ENCODE measurements around the gene ASB6.

ASB6 gene

GRCh38 chr9:129641750-129642585, at the start of gene ASB6:
TSS of gene ASB6 (minus strand) at chr9:129642151. CDS start at chr9:129641999, 152 bp downstream.
- DNase-seq (ENCODE audit: low read depth in 2 of 2), result peak; percentile 90 to 93

GRCh38 chr9:129688285-129689043, 46.5 kb upstream of the ASB6 start:
- no peak for DNase-seq (ENCODE audit: low read depth in 2 of 2)

DNA sequence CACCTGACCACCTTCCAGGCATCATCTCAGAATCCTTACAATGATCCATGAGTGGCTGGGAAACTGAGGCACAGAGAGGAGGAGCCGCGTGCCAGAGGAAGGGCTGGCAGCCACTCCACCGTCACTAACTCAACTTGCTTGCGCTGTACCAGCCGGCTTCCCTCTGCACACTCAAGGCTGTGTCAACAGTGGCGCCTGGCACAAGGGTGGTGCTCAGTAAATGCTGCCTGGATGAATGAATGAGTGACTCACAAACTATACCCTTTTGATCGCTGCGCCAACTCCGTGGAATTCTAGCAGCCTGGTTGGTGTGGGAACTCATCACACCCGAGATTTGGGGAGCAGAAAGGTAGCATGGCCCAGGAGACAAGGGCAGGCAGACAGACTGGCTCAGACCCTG, 45.4 kb upstream of the ASB6 start:
- no peak for DNase-seq (ENCODE audit: low read depth in 2 of 2)

GRCh38 chr9:129686736-129687135, 44.8 kb upstream of the ASB6 start:
- no peak for DNase-seq (ENCODE audit: low read depth in 2 of 2)

GRCh38 chr9:129685933-129686259, 43.9 kb upstream of the ASB6 start:
- DNase-seq (ENCODE audit: low read depth in 2 of 2), result no peak

- DNase-seq (ENCODE audit: low read depth in 2 of 2), result no peak
Observed at GRCh38 chr9:129685220-129685932, 43.4 kb upstream of the ASB6 start.

- no peak for DNase-seq (ENCODE audit: low read depth in 2 of 2)
Observed at GRCh38 chr9:129682381-129682780, 40.4 kb upstream of the ASB6 start.

- no peak for DNase-seq (ENCODE audit: low read depth in 2 of 2)
Observed at GRCh38 chr9:129681924-129682323, 40.0 kb upstream of the ASB6 start.

- DNase-seq (ENCODE audit: low read depth in 2 of 2), result no peak
Observed at GRCh38 chr9:129679537-129679936, 37.6 kb upstream of the ASB6 start.

GRCh38 chr9:129678844-129679243, 36.9 kb upstream of the ASB6 start:
- DNase-seq (ENCODE audit: low read depth in 2 of 2), result no peak

- DNase-seq (ENCODE audit: low read depth in 2 of 2), result no peak
Observed at GRCh38 chr9:129677456-129677855, 35.5 kb upstream of the ASB6 start.

DNA sequence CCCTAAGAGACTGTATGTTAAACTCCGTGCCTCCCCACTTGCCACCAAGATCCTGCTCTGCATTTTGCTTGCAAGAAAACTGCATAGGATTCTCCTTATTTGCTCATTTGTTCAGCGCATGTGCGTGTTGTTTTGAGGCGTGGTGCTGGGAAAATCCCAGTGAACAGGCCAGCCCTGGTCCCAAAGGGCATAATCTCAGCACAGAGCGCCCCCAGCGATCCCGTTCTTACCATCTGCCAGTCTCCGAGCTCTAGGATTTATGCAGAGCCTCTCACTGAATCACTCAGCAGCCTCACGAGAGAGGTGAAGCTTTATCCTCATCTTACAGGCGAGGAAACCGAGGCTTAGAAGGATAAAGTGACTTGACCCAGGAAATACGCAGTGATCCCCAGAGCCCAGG, 35.0 kb upstream of the ASB6 start:
- DNase-seq (ENCODE audit: low read depth in 2 of 2), result no peak

GRCh38 chr9:129676287-129676686, 34.3 kb upstream of the ASB6 start:
- no peak for DNase-seq (ENCODE audit: low read depth in 2 of 2)

- no peak for DNase-seq (ENCODE audit: low read depth in 2 of 2)
Observed at GRCh38 chr9:129675620-129676019, 33.7 kb upstream of the ASB6 start.

- DNase-seq (ENCODE audit: low read depth in 2 of 2), result no peak
Observed at GRCh38 chr9:129674229-129674628, 32.3 kb upstream of the ASB6 start.

DNA sequence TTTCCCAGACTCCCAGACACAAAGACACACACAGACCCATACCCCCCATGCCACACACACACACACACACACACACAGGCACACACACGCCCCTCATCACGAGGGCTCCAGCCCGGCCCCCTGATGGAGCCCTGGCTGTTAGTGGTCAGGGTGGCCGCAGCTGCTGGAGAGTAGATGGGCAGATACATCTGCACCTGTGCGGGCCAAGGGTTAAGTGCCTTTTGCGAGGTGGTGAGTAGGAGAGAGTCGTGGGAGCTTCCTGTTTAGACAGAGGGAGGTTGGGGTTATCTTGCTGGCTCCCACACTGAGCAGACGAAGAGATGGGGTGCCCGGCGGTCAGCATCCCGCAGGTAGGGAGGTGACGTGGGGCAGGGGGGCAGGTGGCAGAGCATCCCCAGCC, 31.7 kb upstream of the ASB6 start:
- no peak for DNase-seq (ENCODE audit: low read depth in 2 of 2)

DNA sequence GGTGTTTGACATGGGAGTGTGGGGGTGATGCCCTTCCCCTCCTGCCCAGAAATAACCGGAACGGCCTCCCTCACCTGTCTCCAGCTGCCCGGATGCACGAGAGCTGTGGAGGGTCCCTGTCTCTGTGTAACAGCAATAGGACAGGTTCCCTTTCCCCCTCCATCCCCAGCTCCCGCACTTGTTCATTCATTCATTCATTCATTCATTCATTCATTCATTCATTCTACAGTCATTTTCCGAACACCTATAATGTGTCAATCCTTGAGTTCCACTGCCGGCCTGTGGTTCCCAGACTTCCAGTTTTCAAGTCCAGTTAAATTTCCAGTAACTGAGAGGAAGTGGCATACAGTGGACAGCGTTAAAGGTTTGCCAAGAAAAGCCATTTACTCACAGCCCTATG, 30.8 kb upstream of the ASB6 start:
- no peak for DNase-seq (ENCODE audit: low read depth in 2 of 2)

- DNase-seq (ENCODE audit: low read depth in 2 of 2), result no peak
Observed at GRCh38 chr9:129671519-129671918, 29.6 kb upstream of the ASB6 start.

GRCh38 chr9:129671065-129671464, 29.1 kb upstream of the ASB6 start:
- no peak for DNase-seq (ENCODE audit: low read depth in 2 of 2)

DNA sequence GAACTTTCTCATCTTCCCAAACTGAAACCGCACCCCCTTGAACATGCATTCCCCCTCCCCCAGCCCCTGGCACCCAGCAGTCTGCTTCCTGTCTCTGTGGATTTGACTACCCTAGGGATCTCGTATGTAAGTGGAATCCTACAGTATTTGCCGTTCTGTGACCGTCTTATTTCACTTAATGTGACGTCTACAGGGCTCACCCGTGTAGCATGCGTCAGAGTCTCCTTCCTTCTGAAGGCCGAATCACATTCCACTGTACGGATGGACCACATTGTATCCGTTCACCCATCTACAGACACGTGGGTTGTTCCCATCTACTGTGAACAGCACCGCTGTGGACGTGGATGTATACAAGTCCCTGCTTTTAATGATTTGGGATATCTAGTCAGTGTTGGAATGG, 28.0 kb upstream of the ASB6 start:
- DNase-seq (ENCODE audit: low read depth in 2 of 2), result no peak

DNA sequence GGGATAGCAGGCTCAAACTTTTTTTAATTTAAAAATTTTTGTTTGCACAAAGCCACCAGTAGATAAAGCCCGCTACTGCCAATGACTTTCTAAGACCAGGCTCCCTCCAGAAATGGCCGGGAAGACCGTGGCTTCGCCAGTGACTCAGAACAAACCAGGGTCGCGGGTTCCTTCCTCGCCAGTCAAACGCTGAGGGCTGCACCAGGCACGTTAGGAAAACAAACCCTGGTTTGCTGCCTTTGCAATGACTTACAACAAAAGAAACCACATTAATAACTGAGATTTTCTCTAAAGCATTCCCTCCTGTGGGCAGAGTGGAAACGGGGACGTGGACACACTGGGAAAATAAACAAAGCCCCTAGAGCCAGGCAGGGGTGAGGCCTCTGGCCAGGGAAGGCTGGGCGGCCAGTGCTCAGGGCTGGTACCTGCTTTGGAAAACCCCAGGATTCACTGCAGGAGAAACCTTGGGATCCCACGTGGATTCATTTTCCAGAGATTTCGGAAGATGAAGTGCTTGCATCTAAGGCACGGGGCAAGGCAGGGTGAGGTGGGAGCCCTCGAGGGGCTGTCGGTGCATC, 27.3 kb upstream of the ASB6 start:
- DNase-seq (ENCODE audit: low read depth in 2 of 2), result no peak

DNA sequence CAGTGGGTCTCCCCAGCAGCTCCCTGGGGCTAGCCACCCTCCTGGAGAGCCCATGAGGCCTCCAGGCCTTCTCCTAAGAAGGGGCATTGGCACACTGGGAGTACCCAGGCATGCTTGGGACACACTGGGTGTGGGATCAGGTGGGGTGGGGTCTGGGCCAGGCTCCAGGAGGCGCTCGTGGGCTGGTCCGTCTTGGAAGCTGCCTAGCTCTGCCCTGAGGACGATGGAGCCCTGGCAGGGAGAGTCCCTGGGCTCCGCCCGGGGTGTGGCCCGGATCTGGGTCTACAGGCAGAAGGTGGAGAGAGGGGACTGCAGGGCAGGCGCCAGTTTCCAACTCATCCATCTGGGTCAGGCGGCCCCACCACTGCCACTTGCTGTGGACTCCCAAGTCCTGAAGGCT, 25.9 kb upstream of the ASB6 start:
- no peak for DNase-seq (ENCODE audit: low read depth in 2 of 2)

All from fibroblast of skin of left biceps (primary cell).